ENCODE measurements around the gene OR2AK2. TPM values are rescaled to one million over a fixed set of nuclear protein-coding genes. Genes with fewer than 3 reads are reported as not detected.

Gene OR2AK2
- not detected in 2 replicates for total RNA-seq

GRCh38 chr1:247964933-247965332 is at the start of gene OR2AK2:
Gene OR2AK2, plus strand, starts transcription at chr1:247965233. Its CDS starts 144 bp downstream, at chr1:247965377.

GRCh38 chr1:247919952-247920351 is 45.1 kb upstream of the OR2AK2 start, which contains the start of gene OR2T8:
Gene OR2T8, plus strand, starts transcription at chr1:247920252. Its CDS starts 766 bp downstream, at chr1:247921018.

GRCh38 chr1:247924868-247925267 is 40.2 kb upstream of the OR2AK2 start, which contains the start of gene OR2AJ1:
Gene OR2AJ1, plus strand, starts transcription at chr1:247924889. Its CDS starts 8,880 bp downstream, at chr1:247933769.

GRCh38 chr1:247948558-247948957 is 16.5 kb upstream of the OR2AK2 start, which contains the start of gene OR2L8:
Gene OR2L8, plus strand, starts transcription at chr1:247948858. Its CDS starts 0 bp downstream, at chr1:247948858.

GRCh38 chr1:248013229-248013710 is 48.2 kb downstream of the OR2AK2 start, which contains the start of gene OR2L5:
Gene OR2L5, plus strand, starts transcription at chr1:248013660. Its CDS starts 8,288 bp downstream, at chr1:248021948.

Other genes starting within 250 kb of the OR2AK2 start
- gene OR6F1, start 248.6 kb upstream of the OR2AK2 start, total RNA-seq, result not detected in 2 replicates
- not detected in 2 replicates for gene OR14K1, start 226.6 kb upstream of the OR2AK2 start, total RNA-seq
- gene OR14A2, start 217.1 kb upstream of the OR2AK2 start, total RNA-seq, result not detected in 2 replicates
- not detected in 2 replicates for gene OR1C1, start 204.7 kb upstream of the OR2AK2 start, total RNA-seq
- gene OR14A16, start 141.1 kb upstream of the OR2AK2 start, total RNA-seq, result not detected in 2 replicates
- gene OR11L1, start 123.3 kb upstream of the OR2AK2 start, total RNA-seq, result not detected in 2 replicates
- 0.32 TPM in 1 of 2 replicates, not detected in the other for gene TRIM58, start 108.0 kb upstream of the OR2AK2 start, total RNA-seq
- gene OR2W3, start 69.6 kb upstream of the OR2AK2 start, total RNA-seq, result not detected in 2 replicates
- gene OR2T8, start 45.0 kb upstream of the OR2AK2 start, total RNA-seq, result not detected in 2 replicates
- gene OR2AJ1, start 40.3 kb upstream of the OR2AK2 start, total RNA-seq, result not detected in 2 replicates
- not detected in 2 replicates for gene OR2L8, start 16.4 kb upstream of the OR2AK2 start, total RNA-seq
- not detected in 2 replicates for gene OR2L5, start 48.4 kb downstream of the OR2AK2 start, total RNA-seq
- not detected in 2 replicates for gene OR2L2, start 64.8 kb downstream of the OR2AK2 start, total RNA-seq
- gene OR2L3, start 81.6 kb downstream of the OR2AK2 start, total RNA-seq, result not detected in 2 replicates
- gene OR2L13, start 130.0 kb downstream of the OR2AK2 start, total RNA-seq, result not detected in 2 replicates
- not detected in 2 replicates for gene OR2M5, start 179.9 kb downstream of the OR2AK2 start, total RNA-seq
- not detected in 2 replicates for gene OR2M2, start 209.6 kb downstream of the OR2AK2 start, total RNA-seq
- gene OR2M3, start 232.0 kb downstream of the OR2AK2 start, total RNA-seq, result not detected in 2 replicates

Measured in cardiac atrium fibroblast (primary cell).